ENCODE data around the gene PLCD1.

DNA sequence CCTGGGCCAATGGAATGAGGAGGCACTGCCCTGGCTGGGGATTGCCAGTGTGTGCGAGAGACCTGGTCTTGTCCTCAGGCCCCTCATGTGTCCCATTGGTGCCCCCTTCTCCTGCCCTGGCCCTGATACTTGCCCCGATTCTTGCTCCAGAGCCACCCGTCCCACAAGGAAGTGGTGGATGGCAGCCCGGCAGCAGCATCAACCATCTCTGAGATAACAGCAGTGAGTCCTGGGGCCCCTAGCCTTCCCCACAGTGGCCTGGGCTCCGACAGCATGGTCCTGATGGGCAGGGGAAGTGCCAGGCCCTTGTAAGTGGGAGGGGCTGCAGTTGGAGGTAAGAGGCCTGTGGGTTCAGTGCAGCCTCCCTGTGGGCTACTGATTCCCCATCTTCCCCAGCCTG is 23.4 kb downstream of the PLCD1 start:
- TF ChIP-seq EP300 (IDR thresholded peaks at IDR 0.05; ENCODE audit: low read depth in 2 of 2, low read length in 2 of 2) (no peak), EP300 (CRISPR knock-in tag; IDR thresholded peaks at IDR 0.05; ENCODE audit: borderline replicate concordance) (no peak), RBFOX2 (IDR thresholded peaks at IDR 0.05; ENCODE audit: low read depth, low read length) (no peak), ZNF652 (CRISPR knock-in tag; IDR thresholded peaks at IDR 0.05; ENCODE audit: borderline replicate concordance, low read depth) (no peak), FOXK1 (CRISPR knock-in tag; IDR thresholded peaks at IDR 0.05; ENCODE audit: borderline replicate concordance, low read depth) (no peak), ZNF331 (CRISPR knock-in tag; IDR thresholded peaks at IDR 0.05) (no peak), IKZF4 (CRISPR knock-in tag; IDR thresholded peaks at IDR 0.05; ENCODE audit: borderline replicate concordance, low read depth, not compliant biosample characterization) (no peak), POLR2A (IDR thresholded peaks at IDR 0.05; ENCODE audit: insufficient read depth in 1 of 2, low read depth in 2 of 2, low read length in 2 of 2) (no peak)
- TF ChIP-seq, protein P1, sequence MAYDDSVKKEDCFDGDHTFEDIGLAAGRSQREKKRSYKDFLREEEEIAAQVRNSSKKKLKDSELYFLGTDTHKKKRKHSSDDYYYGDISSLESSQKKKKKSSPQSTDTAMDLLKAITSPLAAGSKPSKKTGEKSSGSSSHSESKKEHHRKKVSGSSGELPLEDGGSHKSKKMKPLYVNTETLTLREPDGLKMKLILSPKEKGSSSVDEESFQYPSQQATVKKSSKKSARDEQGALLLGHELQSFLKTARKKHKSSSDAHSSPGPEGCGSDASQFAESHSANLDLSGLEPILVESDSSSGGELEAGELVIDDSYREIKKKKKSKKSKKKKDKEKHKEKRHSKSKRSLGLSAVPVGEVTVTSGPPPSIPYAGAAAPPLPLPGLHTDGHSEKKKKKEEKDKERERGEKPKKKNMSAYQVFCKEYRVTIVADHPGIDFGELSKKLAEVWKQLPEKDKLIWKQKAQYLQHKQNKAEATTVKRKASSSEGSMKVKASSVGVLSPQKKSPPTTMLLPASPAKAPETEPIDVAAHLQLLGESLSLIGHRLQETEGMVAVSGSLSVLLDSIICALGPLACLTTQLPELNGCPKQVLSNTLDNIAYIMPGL (CRISPR knock-in tag; IDR thresholded peaks at IDR 0.05; ENCODE audit: borderline replicate concordance in 1 of 2, low read depth in 1 of 2), result no peak
- TF ChIP-seq, protein P2, sequence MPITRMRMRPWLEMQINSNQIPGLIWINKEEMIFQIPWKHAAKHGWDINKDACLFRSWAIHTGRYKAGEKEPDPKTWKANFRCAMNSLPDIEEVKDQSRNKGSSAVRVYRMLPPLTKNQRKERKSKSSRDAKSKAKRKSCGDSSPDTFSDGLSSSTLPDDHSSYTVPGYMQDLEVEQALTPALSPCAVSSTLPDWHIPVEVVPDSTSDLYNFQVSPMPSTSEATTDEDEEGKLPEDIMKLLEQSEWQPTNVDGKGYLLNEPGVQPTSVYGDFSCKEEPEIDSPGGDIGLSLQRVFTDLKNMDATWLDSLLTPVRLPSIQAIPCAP (CRISPR knock-in tag; IDR thresholded peaks at IDR 0.05; ENCODE audit: low read depth), result no peak

Data from HepG2 (cell line).